ENCODE results near the gene ENO2.

GRCh38 chr12:6869049-6870021 lies 45.0 kb upstream of the ENO2 start:
- TF ChIP-seq POLR2A (IDR thresholded peaks at IDR 0.05) (peak; percentile 13), CTCF (IDR thresholded peaks at IDR 0.05) (peak; percentile 82 to 87 (median 85))
